DOHH2 (cell line): ENCODE results near the gene CAMK1G.

Experiments
- CTCF ChIP-seq: fragments of 200-600 bp; sonication (generic); IDR thresholded peaks from one replicate; pipeline ENCODE4 v1.5.1; 2014; ENCODE audit warnings: antibody characterized with exemption, mild to moderate bottlenecking, low read depth, low read length; ENCODE audit not compliant: poor library complexity, severe bottlenecking
- EZH2phosphoT487 ChIP-seq: fragments of 200-600 bp; sonication (generic); IDR thresholded peaks from 2 replicates; pipeline ENCODE4 v1.6.1; 2017; ENCODE audit warnings: borderline replicate concordance, mild to moderate bottlenecking, antibody characterized with exemption, low read length, moderate library complexity, mixed read lengths

GRCh38 chr1:209585197-209585596, 1.7 kb downstream of the CAMK1G start:
- TF ChIP-seq CTCF: no peak
- no peak for TF ChIP-seq EZH2phosphoT487
